Measurements from ENCODE around the gene BORCS5.

DNA sequence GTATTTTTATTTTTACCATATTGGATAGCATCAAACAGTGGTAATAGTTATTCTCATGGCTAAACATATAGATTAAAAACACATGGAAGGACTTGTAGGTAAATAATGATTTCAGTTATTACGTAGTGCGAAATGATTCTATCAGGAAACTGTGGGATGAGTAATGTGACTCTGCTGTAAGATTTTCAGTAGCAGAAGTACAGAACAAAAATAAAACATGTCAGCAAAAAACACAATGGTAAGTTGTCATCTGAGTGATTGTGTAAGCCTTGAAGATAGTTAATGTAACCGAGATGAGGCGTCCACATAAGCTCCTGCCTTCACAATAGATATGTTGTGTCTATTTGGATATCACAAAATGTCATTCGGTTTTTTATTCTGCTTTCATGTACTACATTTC lies 99.8 kb downstream of the BORCS5 start:
- TF ChIP-seq, protein P1, sequence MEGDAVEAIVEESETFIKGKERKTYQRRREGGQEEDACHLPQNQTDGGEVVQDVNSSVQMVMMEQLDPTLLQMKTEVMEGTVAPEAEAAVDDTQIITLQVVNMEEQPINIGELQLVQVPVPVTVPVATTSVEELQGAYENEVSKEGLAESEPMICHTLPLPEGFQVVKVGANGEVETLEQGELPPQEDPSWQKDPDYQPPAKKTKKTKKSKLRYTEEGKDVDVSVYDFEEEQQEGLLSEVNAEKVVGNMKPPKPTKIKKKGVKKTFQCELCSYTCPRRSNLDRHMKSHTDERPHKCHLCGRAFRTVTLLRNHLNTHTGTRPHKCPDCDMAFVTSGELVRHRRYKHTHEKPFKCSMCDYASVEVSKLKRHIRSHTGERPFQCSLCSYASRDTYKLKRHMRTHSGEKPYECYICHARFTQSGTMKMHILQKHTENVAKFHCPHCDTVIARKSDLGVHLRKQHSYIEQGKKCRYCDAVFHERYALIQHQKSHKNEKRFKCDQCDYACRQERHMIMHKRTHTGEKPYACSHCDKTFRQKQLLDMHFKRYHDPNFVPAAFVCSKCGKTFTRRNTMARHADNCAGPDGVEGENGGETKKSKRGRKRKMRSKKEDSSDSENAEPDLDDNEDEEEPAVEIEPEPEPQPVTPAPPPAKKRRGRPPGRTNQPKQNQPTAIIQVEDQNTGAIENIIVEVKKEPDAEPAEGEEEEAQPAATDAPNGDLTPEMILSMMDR (IDR thresholded peaks at IDR 0.05; ENCODE audit: low read length): no peak
- no peak for TF ChIP-seq EZH2 (IDR thresholded peaks at IDR 0.05; ENCODE audit: borderline replicate concordance, low read length)

Measured in OCI-LY1 (cell line).